Left lung (tissue), 10 donors: ENCODE measurements around the gene KIF26B. TPM values are rescaled to one million over a fixed set of nuclear protein-coding genes. Genes with fewer than 3 reads are reported as not detected.

Experiments used
- ATAC-seq: fragments of 200-7000 bp; cut with Tn5 transposase; one replicate; pipeline ENCODE4 v1.9.1; 2020; ENCODE audit warnings: moderate library complexity
- DNase-seq, 4 donors: peaks; one replicate each; pipeline ENCODE4 v3.0.0-alpha.2; 2013 to 2020
- H3K27ac ChIP-seq, 2 donors: fragments of 200-600 bp; sonication (generic) in 1 of 2; one replicate each; pipeline versions ENCODE4 v1.5.0 to v1.8.0; 2020 to 2021
- H3K27me3 ChIP-seq, 2 donors: fragments of 200-600 bp; sonication (generic) in 1 of 2; one replicate each; pipeline versions ENCODE4 v1.5.0 to v1.8.0; 2020 to 2021
- H3K36me3 ChIP-seq, 2 donors: fragments of 200-600 bp; sonication (generic) in 1 of 2; one replicate each; pipeline versions ENCODE4 v1.5.0 to v1.8.0; 2020 to 2021
- H3K4me1 ChIP-seq, 2 donors: fragments of 200-600 bp; one replicate each; pipeline ENCODE4 v1.8.0; 2021
- H3K4me3 ChIP-seq, 2 donors: fragments of 200-600 bp; sonication (generic) in 1 of 2; one replicate each; pipeline versions ENCODE4 v1.5.0 to v1.8.0; 2020 to 2021; ENCODE audit warnings: mild to moderate bottlenecking in 1 of 2
- H3K9me3 ChIP-seq, 2 donors: fragments of 200-600 bp; sonication (generic) in 1 of 2; one replicate each; pipeline versions ENCODE4 v1.5.0 to v1.8.0; 2020 to 2021
- CTCF ChIP-seq, 2 donors: fragments of 200-600 bp; sonication (generic) in 1 of 2; IDR thresholded peaks; one replicate each; pipeline versions ENCODE4 v1.5.0 to v1.8.0; 2021; ENCODE audit warnings: antibody characterized with exemption in 2 of 2
- intact Hi-C, 2 donors: fragments of 100-400 bp; cut with DNase I; formaldehyde crosslinking; loops; one replicate each; pipeline versions ENCODE4 v1.11.2 to v1.14.2; 2022
- polyA plus RNA-seq, 6 donors: library from polyadenylated mRNA; unstranded; fragments of 120-200 nt; gene quantifications; one replicate each; pipeline ENCODE4 v1.2.1, GENCODE V29; 2013; ENCODE audit not compliant: insufficient read length in 6 of 6
- total RNA-seq, 2 donors: library from RNA; stranded (reverse); fragmentation: NEBNext Ultra II Directional; extraction: Animal tissue kit (Norgen Biotek cat#: 25700); gene quantifications; one replicate each; pipeline ENCODE4 v1.2.1, GENCODE V29; 2021
- donor health status: DM: no; HTN: yes; CAD: no.
- donor health status: DM: no; HTN: no; CAD: no.

KIF26B gene
- total and polyA plus RNA-seq, 8 donors: 3.9 to 28.3 (median 6.5) TPM

- intact Hi-C loops: no loop called here
- DNase-seq (no peak), ATAC-seq (no peak)
- no peaks in the 10 kb centered on the region for H3K4me1 ChIP-seq
- H3K27ac ChIP-seq: no peak overlapping the region
- H3K4me3 ChIP-seq: no peak overlapping the region
- TF ChIP-seq CTCF (IDR thresholded peaks at IDR 0.05): no peak
- no peaks in the 10 kb centered on the region for H3K36me3 ChIP-seq
- no peaks in the 10 kb centered on the region for H3K9me3 ChIP-seq
- H3K27me3 ChIP-seq: no peaks in the 10 kb centered on the region
These were observed 519.2 kb downstream of the KIF26B start for GRCh38 chr1:245673881-245674414.

DNA sequence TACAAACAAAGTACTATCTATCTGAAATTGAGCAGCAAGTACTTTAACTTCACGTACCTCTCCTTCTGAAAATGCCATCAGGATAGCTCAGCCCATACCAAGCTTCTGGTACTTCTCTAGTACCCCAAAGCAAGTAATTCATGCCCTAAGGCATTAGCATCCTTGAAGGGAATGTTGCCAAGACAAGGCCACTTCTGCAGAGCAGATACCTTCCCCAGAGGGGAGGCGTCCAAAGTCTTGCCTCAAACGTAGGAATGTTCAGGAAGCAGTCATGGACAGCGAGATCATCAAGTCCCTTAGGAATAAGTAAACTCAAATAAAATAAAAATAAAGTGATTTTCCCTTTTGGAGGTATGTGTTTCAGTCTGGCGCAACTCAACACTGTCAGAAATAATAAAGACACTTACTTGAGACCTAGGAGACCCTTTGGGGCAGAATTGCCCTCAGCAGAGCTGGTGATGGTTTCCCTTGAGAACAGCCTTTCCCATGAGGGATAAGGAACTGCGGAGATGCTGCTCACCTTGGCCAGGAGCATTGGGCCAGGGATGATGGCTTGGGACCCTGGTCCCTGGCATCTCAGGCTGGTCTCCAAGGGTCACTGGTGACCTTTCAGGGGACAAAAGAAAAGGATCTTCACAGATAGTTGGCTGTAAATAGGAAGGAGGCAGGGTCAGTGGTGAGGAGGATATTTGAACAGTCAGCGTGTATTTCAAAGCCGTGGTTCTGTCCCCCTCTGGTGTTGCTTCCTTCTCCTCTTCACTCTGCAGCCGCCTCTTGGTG lies 522.9 kb downstream of the KIF26B start:
- Histone ChIP-seq H3K36me3 (no peaks in the 10 kb centered on the region), H3K27me3 (no peaks in the 10 kb centered on the region), H3K9me3 (no peaks in the 10 kb centered on the region), H3K4me1 (no peaks in the 10 kb centered on the region), H3K4me3 (no peak overlapping the region), H3K27ac (no peak overlapping the region)
- no peak for TF ChIP-seq CTCF (IDR thresholded peaks at IDR 0.05)
- ATAC-seq (no peak), DNase-seq (no peak)
- intact Hi-C loops: no loop called here

GRCh38 chr1:245678860-245679411 lies 524.2 kb downstream of the KIF26B start:
- no peak for ATAC-seq
- H3K36me3 ChIP-seq: no peaks in the 10 kb centered on the region

GRCh38 chr1:245679821-245680780 lies 525.3 kb downstream of the KIF26B start:
- DNase-seq (no peak), ATAC-seq (no peak)
- Histone ChIP-seq H3K4me3 (no peak overlapping the region), H3K4me1 (peaks cover 0 to 4% of the 10 kb centered on the region in 2 donors), H3K9me3 (no peaks in the 10 kb centered on the region), H3K36me3 (no peaks in the 10 kb centered on the region), H3K27ac (no peak overlapping the region), H3K27me3 (no peaks in the 10 kb centered on the region)
- no peak for TF ChIP-seq CTCF (IDR thresholded peaks at IDR 0.05)
- intact Hi-C loops: no loop called here

More at GRCh38 chr1:245678860-245679411, 524.2 kb downstream of the KIF26B start:
- TF ChIP-seq CTCF (IDR thresholded peaks at IDR 0.05): no peak
- intact Hi-C loops: no loop called here
- H3K27me3 ChIP-seq: no peaks in the 10 kb centered on the region
- H3K4me1 ChIP-seq: peaks cover 0 to 4% of the 10 kb centered on the region in 2 donors
- H3K27ac ChIP-seq: no peak overlapping the region
- no peak overlapping the region for H3K4me3 ChIP-seq
- H3K9me3 ChIP-seq: no peaks in the 10 kb centered on the region
- DNase-seq: no peak
